GM18951 (cell line): Measurements from ENCODE around the gene C14orf132.

Experiments used
- POLR2A ChIP-seq: IDR thresholded peaks from 4 replicates; pipeline ENCODE4 v1.6.1; 2011; ENCODE audit warnings: mild to moderate bottlenecking; ENCODE audit not compliant: insufficient read length, insufficient read depth; ENCODE audit errors: extremely low read depth
- in situ Hi-C: fragments of 300-500 bp; cut with MboI; formaldehyde crosslinking; loops from one replicate; pipeline ENCODE4 v1.12.0; 2022; ENCODE audit warnings: low sequenced_read_pairs, mixed read lengths, inconsistent platforms; ENCODE audit not compliant: unreplicated experiment

The C14orf132 gene

GRCh38 chr14:96077983-96078624 is 38.9 kb downstream of the C14orf132 start:
- TF ChIP-seq POLR2A = no peak
- in situ Hi-C loops = no loop called here

- in situ Hi-C loops = no loop called here
- TF ChIP-seq POLR2A = no peak
These were observed 39.5 kb downstream of the C14orf132 start for GRCh38 chr14:96078625-96079016.

DNA sequence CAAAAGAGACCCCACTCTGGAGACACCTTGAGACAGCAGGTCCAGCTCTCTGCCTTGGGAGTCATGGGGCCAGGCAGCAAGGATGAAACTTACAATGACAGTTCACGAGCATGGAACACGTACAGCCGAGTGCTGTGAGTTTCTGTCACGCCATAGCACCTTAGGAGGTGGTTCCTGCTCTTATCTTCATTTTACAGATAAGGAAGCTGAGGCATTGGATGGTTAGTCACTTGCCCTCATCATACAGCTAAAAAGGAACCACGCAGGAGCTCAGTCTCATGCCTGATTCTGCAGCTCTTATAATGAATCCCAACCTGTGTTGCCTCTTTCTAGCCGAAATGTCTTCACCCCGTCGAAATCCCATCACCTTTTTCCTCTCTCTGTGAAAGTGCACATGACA is 39.9 kb downstream of the C14orf132 start:
- no peak for TF ChIP-seq POLR2A
- in situ Hi-C loops = no loop called here

DNA sequence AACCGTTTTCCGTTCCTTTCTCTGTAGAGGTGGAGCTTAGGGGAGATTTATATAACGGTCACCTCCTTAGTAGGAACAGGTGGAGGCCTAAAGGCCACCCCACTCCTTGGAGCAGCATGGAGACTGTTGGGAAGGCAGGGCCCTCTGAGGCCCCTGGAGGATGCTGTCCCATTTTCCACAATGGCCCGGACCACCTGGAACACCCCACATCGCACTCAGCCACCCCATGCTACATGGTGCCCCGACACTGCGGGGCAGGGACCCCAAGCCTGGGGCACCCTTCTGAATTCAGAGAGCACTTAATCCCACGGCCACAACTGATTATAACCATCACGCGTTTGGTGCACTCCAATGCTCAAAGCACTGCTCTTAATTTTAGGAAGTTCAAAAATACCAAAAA is 41.4 kb downstream of the C14orf132 start:
- in situ Hi-C loops = no loop called here
- TF ChIP-seq POLR2A = no peak

GRCh38 chr14:96081224-96081623 is 42.1 kb downstream of the C14orf132 start:
- TF ChIP-seq POLR2A = no peak
- in situ Hi-C loops = no loop called here

DNA sequence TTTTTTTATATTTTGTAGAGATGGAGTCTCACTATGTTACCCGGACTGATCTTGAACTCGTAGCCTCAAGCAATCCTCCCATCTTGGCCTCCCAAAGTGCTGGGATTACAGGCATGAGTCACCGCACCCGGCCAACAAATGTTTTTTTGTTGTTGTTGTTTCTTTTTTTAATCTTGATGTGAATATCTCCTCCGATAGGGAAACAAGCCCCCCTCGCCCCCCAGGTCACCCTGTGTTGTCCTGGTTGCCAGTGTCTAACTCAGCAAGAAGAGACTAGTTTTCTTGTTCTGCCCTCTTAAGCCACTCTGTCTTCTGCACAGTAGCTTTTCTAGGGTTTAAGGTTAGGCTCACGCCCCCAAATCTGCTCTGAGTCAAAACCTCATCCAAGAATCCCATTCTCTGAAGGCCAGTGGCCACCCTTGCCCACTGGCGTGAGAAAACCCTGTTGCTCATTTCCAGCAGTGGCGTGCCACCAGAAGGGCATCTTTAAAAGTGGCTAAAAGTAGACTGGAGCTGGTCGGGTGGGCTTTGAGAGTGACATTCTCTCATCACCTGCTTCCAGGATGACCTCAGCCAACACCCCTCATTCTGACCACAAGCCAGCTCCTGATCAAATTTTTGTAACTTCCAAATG is 42.7 kb downstream of the C14orf132 start:
- in situ Hi-C loops = no loop called here
- no peak for TF ChIP-seq POLR2A

DNA sequence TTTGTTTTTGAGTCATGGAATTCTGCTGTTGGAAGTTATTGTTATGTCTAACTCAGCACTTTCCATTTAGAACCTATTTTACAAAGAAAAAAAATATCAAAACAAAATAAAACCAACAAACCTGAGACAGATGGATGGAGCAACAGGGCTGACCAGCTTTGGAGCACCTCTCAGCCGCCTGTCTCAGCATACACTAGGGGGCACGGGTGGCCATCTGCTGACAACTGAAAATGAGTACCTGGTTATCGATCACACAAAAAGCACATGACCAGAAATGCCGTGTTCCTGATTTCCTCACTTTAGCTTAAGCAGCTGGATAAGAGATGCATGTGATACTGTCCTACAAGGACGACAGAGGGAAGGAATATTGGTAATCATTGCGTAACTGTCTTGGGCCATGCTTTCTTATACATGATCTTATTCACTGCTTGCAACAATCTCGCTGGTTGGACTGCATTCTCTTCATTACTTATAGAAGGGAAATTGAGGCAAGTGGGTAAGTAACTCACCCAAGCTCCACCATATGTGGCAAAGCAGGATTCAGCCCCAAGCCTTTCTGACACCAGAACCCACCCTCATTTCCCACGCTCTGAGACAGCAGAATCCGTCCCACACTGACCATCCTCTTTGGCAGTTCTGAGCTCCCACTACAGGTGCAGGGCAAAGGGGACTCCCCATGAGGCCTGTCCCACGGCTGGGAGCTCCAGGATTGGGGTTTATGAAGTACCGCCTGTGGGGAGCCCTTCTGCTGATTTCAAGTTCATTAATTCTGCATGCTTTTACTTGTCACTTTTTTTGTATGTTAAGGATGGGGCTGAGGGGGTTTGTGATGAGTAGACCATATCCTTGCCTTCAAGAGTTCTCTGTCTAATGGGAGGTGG is 43.5 kb downstream of the C14orf132 start:
- no peak for TF ChIP-seq POLR2A
- in situ Hi-C loops = no loop called here

DNA sequence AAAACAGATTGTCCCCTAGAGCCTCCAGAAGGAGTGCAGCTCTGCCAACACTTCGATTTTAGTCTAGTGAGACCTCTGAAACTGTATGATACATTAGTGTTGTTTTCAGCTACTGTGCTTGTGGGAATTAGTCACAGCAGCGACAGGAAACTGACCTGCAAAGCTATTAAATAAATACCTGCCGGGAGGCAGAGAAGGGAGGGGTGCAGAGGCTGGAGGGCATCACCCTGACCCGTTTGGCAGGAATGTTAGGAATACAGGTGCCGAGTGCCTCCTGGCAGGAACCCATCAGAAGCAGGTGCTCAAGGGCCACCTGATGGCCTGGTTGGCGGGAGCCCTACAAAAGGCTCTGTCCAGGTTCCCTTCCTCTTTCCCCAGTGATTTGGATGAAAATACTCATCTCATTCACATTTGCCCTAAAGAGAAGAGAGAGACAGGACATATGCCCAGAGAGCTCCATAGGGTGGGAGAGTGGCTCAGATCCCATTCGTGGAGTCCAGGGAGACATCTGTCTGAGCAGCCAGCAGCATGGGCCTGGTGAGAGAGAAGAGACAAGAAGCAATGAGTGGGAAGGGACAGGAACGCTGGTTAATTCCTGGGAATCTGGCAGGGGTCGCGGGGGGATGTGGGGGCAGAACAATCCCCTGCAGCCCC is 44.6 kb downstream of the C14orf132 start:
- in situ Hi-C loops = no loop called here
- no peak for TF ChIP-seq POLR2A

- no peak for TF ChIP-seq POLR2A
These were observed 45.6 kb downstream of the C14orf132 start for GRCh38 chr14:96084796-96085195.

DNA sequence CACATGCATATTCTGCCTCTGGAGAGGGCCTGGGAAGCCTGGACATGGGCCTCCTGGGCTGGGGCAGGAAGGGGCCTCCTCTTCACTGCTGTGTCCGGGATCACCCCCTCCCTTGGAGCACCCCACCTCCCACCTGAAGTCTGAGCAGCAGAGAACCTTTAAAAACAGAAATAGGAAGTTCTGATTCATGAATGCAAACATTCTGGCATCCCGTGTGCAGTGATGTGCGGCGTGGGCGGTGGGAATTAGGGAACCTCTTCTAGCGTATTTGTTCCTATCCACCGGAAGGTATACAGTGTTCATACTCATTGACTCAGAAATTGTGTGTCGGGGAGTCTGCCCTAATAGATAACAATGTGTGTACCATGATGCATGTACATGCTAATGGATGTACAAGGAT is 46.2 kb downstream of the C14orf132 start:
- no peak for TF ChIP-seq POLR2A
- in situ Hi-C loops = no loop called here

More at GRCh38 chr14:96084796-96085195, 45.6 kb downstream of the C14orf132 start:
- in situ Hi-C loops = no loop called here

- TF ChIP-seq POLR2A = no peak
- in situ Hi-C loops = no loop called here
These were observed 46.9 kb downstream of the C14orf132 start for GRCh38 chr14:96086032-96086431.

DNA sequence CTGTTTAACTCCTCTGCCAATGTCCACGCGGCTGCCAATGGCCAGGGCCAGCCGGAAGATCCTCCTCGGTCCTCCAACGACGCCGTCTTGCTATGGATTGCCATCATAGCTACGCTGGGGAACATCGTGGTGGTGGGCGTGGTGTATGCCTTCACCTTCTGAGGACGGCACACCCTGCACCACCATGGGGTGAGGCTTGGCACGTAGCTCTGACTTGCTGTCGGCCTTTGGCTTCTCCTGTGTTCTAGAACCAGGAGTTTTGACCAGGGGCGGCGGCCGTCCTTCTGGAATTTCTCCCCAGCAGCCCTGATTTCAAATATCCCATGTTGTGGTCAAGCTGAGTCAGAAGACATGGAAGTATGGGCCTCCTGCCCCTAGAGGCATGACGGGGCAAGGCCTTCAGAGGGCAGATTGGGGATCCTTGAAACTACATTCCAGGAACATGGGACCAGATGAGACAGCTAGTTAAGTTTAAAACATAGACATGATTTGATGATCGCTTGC is 47.5 kb downstream of the C14orf132 start:
- in situ Hi-C loops = no loop called here

DNA sequence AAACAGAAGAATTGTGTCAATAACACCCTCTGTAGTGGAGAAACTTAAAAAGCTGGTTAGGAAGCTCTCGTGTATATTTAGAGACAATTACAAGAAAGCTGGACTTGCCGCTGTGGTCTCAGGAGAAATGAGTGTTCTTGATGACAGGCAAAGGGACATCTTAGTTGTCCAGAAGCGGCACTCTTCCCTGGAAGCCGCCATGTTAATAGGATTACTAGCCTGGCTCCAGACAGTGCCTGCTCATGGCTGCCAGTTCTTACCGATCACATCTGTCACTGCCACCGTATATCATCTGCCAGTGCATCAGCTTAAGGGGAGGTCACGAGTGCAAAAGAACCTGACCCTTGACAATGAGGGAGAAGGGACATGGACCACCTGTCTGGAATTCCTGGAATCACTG is 48.9 kb downstream of the C14orf132 start:
- in situ Hi-C loops = no loop called here

More for the DNA sequence above, 47.5 kb downstream of the C14orf132 start:
- no peak for TF ChIP-seq POLR2A

DNA sequence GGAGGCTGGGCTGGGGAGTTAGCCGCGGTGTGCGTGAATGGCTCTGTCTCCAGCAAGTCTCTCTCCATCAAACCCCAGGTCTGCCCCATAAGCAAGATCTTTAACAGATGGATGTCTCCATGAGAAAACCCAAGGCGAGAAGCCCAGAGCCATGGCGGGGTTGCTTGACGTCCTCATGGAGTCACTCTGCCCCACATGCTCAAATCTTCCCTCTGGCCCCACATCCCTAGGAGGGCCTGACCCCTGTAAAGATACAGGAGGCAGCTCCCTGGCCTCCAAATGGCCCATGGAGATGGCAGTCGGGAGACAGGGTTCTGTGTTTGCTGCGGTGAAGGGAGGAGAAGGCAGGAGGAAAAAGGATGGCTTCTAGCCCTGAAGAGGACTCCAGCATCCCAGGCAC is 49.3 kb downstream of the C14orf132 start:
- TF ChIP-seq POLR2A = no peak
- in situ Hi-C loops = no loop called here

More for the DNA sequence above, 48.9 kb downstream of the C14orf132 start:
- TF ChIP-seq POLR2A = no peak
